Right lobe of liver (tissue), 4 donors: ENCODE results near the gene NEK4.

Source experiments
- POLR2A ChIP-seq: fragments of 450-650 bp; IDR thresholded peaks from one replicate; pipeline ENCODE4 v1.6.1; 2017; ENCODE audit warnings: antibody characterized with exemption, mild to moderate bottlenecking
- TF ChIP-seq, protein P1 (sequence below), 4 donors: fragments of 200-600 bp in 3 of 4; fragments of 450-650 bp in 1 of 4; IDR thresholded peaks; one replicate each; pipeline versions ENCODE4 v1.5.1 to v1.8.0; 2016 to 2022; ENCODE audit warnings: antibody characterized with exemption in 4 of 4, mild to moderate bottlenecking in 2 of 4
- donor health status: DM: no; HTN: no; CAD: no.
- donor health status: DM: no; HTN: no; CAD: no.
- donor health status: DM: no; HTN: yes; CAD: no.

DNA sequence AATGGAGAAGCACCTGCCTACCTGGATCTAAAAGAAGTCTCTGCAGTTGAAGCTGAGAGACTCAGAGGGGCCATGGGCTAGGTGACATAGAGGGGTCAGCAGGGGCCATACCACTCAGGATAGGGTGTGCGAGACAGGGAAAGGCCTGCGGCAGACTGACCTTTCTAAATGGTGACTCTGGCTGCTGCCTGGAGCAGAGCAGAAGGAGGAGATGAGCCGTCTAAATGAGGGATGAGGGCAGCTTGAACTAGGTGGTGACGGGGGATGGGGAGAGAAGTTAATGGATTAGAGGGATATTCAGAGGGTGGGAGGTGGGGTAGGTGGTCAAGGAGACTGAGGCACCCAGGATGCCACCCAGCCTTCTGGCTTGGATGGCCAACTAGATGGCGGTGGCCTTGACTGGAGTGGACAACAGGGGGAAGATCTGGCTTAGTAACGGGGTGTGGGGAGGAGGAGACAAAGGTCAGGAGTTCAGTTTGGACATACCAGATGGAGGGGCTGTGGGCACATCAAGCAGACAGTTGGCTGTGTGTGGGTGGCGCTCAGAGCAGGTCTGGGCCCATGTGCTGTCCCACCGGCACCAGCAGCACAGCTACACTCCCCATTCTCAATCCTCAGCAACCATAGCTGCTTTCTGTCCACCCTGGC lies 3.5 kb upstream of the NEK4 start:
- TF ChIP-seq, protein P1, sequence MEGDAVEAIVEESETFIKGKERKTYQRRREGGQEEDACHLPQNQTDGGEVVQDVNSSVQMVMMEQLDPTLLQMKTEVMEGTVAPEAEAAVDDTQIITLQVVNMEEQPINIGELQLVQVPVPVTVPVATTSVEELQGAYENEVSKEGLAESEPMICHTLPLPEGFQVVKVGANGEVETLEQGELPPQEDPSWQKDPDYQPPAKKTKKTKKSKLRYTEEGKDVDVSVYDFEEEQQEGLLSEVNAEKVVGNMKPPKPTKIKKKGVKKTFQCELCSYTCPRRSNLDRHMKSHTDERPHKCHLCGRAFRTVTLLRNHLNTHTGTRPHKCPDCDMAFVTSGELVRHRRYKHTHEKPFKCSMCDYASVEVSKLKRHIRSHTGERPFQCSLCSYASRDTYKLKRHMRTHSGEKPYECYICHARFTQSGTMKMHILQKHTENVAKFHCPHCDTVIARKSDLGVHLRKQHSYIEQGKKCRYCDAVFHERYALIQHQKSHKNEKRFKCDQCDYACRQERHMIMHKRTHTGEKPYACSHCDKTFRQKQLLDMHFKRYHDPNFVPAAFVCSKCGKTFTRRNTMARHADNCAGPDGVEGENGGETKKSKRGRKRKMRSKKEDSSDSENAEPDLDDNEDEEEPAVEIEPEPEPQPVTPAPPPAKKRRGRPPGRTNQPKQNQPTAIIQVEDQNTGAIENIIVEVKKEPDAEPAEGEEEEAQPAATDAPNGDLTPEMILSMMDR (IDR thresholded peaks at IDR 0.05), result no peak
- no peak for TF ChIP-seq POLR2A
